VCaP (cell line): ENCODE measurements around the gene ADAMTSL2.

ENCODE experiments used
- H3K27ac ChIP-seq: fragments of 450-650 bp; 2 replicates; pipeline ENCODE4 v1.5.1; 2017
- TF ChIP-seq, protein P1 (sequence below): fragments of 450-650 bp; conservative IDR thresholded peaks from 2 replicates; pipeline ENCODE4 v1.5.1; 2017; ENCODE audit warnings: mild to moderate bottlenecking, moderate library complexity

Gene ADAMTSL2

DNA sequence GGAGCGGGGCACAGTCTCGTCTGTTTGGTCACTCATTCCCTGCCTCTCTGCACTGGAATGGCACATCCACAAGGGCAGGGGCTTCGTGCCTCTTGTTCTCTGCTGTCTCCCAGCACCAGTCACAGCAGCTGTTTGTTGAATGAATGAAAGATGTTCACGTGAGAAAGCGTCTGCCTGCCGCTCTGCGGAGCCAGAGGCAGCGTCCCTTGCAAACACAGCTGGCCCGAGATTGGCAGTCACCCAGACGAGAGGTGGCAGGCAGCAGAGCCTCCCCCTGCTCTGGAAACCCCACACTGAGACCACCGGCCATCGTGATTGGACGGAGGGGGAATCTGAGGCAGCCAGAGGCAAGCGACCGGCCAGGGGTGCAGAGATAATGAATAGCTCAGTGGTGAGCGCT is 80.7 kb downstream of the ADAMTSL2 start:
- TF ChIP-seq, protein P1, sequence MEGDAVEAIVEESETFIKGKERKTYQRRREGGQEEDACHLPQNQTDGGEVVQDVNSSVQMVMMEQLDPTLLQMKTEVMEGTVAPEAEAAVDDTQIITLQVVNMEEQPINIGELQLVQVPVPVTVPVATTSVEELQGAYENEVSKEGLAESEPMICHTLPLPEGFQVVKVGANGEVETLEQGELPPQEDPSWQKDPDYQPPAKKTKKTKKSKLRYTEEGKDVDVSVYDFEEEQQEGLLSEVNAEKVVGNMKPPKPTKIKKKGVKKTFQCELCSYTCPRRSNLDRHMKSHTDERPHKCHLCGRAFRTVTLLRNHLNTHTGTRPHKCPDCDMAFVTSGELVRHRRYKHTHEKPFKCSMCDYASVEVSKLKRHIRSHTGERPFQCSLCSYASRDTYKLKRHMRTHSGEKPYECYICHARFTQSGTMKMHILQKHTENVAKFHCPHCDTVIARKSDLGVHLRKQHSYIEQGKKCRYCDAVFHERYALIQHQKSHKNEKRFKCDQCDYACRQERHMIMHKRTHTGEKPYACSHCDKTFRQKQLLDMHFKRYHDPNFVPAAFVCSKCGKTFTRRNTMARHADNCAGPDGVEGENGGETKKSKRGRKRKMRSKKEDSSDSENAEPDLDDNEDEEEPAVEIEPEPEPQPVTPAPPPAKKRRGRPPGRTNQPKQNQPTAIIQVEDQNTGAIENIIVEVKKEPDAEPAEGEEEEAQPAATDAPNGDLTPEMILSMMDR: no peak
- H3K27ac ChIP-seq: no peak overlapping the region

DNA sequence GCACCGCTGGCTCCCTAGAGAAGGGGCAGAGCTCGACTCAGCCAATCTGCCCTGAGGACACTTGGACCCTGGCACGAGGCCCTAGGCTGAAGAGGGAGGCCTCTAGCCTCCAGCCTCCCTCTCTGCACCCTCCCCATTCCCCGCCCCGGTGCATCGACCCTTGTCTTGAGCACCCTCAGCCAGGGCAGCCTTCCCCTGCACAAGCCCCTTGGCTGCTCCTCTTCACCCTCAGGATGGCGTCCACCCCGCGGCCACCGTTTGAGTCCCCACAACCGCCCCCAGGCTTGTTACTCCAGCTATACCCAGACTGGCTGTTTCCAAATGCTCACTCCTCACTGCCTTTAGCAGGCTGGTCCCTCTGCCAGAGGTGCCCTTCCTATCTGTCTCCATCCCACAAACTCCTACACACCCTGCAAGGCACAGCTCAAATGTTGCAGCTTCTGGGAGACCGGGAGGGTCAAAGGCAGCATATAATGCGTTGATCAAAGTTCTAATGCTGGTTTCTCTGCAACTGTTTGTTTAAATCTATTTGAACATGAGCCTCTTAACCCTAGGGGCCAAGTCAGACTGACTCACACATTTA is 81.2 kb downstream of the ADAMTSL2 start:
- H3K27ac ChIP-seq: no peak overlapping the region
- TF ChIP-seq, protein P1: no peak

DNA sequence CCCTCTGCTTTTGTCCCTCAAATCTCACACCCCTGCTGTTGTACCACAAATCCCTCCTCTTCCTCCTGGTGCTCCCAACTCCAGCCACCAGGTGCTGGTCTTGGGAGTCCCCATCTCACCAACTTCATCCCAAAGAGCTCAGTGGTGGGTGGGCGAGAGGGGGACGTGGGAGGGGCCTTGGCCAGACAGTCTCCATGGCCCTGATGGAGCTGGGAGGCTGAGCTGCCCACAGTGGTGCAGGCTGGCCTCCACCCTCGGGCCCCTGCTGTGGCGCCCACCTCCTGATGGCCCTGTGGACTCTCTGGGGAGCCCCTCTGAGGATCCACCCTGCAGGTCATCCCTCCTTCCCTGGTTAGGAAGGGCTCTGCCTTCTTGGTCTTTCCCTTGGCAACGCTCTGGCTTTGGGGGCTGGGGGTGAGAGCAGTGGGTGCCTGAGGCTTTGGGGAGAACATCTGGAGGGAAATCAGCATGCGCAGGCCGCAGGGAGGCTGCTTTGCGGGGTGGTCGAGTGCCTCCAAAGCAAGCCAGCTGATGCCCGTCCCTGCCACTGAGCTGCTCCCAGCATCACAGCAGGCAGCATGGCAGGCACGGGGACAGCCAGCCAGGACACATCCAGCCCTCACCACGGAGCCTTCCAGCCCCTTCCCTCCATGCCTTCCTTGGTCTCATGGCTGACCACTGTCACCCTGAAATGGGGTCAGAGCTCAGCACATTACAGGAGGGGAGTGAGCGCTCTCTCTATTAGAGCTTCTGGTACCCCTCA is 82.3 kb downstream of the ADAMTSL2 start:
- H3K27ac ChIP-seq: no peak overlapping the region
- TF ChIP-seq, protein P1: no peak

DNA sequence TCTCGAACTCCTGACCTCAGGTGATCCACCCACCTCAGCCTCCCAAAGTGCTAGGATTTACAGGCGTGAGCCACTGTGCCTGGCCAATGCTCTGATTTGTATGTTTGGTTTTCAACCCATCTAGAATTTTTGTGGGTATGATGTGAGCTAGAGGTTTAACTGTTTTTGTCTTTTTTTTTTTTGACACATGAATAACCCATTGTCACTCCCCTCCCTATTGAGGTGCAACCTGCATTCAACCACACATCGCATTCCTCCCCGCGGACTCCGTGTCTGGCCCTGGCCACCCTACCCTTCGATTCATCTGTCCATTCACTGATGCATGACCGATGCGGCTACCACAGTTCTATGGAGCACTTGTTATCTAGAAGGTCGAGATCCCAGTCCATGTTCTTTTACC is 84.2 kb downstream of the ADAMTSL2 start:
- TF ChIP-seq, protein P1: no peak
- peak overlapping the region; percentile 69; the same call in 1 of the 2 replicates for H3K27ac ChIP-seq

DNA sequence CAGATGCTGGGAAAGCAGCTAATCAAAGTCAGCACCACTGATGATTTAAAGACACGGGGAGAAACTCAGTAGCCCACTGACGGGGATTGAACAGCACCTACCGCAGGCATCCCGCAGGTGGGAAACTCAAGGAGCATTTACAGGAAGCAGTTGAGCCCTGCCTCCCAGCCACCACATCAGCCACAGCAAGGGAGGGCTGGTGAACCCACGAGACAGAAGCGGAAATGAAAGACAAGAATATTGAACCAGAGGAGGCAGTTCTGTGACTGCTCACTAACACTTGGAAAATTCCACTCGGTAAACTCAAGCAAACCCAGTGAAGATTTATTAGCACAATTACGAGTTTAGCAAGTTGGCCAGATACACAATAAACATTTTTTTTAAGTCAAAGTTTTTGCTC is 85.3 kb downstream of the ADAMTSL2 start:
- TF ChIP-seq, protein P1: no peak
- H3K27ac ChIP-seq: peak overlapping the region; percentile 69

DNA sequence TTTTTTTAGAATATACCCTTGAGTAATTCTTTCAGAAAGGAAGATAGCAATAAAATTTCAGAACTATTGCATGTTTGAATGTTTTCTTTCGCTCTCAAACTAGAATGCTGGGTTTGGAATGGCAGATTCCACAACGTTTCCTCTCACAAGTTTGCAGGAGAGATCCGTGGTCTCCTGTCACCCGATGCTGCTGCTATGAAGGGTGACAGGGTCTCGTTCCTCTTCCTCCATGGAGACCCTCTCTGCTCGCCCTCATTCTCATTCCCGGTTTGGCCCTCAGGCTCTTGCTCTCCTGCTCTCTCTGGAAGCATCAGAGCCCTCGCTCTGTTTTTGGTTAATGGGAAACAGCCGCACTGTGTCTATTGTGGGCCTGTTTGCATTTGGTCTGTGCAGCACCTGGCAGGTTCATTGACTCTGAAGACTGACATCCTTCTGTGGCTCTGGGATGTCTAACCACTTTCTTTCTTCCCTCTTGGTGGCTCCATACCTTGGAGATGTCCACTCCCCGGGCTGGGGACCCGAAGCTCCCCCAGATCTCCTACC is 87.3 kb downstream of the ADAMTSL2 start:
- H3K27ac ChIP-seq: peak overlapping the region; percentile 15; the same call in 1 of the 2 replicates
- TF ChIP-seq, protein P1: no peak

DNA sequence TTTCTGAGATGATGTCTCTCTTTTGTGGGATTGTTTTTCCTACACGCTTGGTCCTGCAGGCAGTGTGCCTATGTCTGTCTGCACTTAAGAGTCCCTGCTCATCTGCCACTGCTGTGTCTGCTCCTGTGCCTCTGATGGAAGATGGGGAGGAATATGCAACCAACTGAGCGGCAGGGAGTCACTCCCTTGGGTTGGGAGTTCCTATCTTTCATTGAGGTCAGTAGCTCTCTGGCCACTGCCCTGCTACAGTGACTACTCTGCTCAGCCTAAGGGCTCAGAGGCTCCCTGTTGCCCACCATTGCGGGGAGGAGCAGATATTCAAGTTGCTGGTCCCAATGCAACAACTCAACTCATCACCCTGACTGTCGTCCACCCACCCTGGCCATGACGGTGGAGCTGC is 88.1 kb downstream of the ADAMTSL2 start:
- TF ChIP-seq, protein P1: no peak
- H3K27ac ChIP-seq: peak overlapping the region; percentile 15; the same call in 1 of the 2 replicates
